Ovary (tissue), 3 donors: ENCODE data around the gene CHST13.

ENCODE experiments used
- CTCF ChIP-seq, 3 donors: fragments of 450-650 bp in 2 of 3; fragments of 200-600 bp in 1 of 3; IDR thresholded peaks; one replicate each; pipeline versions ENCODE4 v1.5.1 to v1.8.0; 2016 to 2022; ENCODE audit warnings: antibody characterized with exemption in 3 of 3, mild to moderate bottlenecking in 1 of 3
- POLR2A ChIP-seq: fragments of 450-650 bp; IDR thresholded peaks from one replicate; pipeline ENCODE4 v1.6.1; 2017; ENCODE audit warnings: antibody characterized with exemption, mild to moderate bottlenecking, moderate library complexity
- donor health status: DM: no; HTN: no; CAD: no.

- no peak for TF ChIP-seq CTCF (IDR thresholded peaks at IDR 0.05)
- TF ChIP-seq POLR2A, result no peak
Measured at GRCh38 chr3:126567696-126568438, 43.9 kb downstream of the CHST13 start.
